Memory B cell (primary cell): Measurements from ENCODE around the gene HMBS.

Source experiments
- ATAC-seq: fragments of 150-1000 bp; cut with Tn5 transposase; 2 replicates; pipeline ENCODE4 v1.10.0; 2021; ENCODE audit warnings: low read depth, mild to moderate bottlenecking, moderate library complexity
- DNase-seq, 2 donors: peaks; one replicate each; pipeline ENCODE4 v3.0.0; 2022; ENCODE audit warnings: low spot score in 2 of 2
- H3K27ac Mint-ChIP-seq: one replicate; pipeline ENCODE4 v1.8.0; 2022; ENCODE audit warnings: mild to moderate bottlenecking, moderate library complexity, mixed read lengths
- H3K27me3 Mint-ChIP-seq: one replicate; pipeline ENCODE4 v1.8.0; 2022; ENCODE audit warnings: mixed read lengths
- H3K36me3 Mint-ChIP-seq: one replicate; pipeline ENCODE4 v1.8.0; 2022; ENCODE audit warnings: mild to moderate bottlenecking, mixed read lengths
- H3K4me1 Mint-ChIP-seq: one replicate; pipeline ENCODE4 v1.8.0; 2022; ENCODE audit warnings: mixed read lengths
- H3K4me3 Mint-ChIP-seq: one replicate; pipeline ENCODE4 v1.8.0; 2022; ENCODE audit warnings: mild to moderate bottlenecking, moderate library complexity, mixed read lengths
- H3K9me3 Mint-ChIP-seq: one replicate; pipeline ENCODE4 v1.8.0; 2022; ENCODE audit warnings: mixed read lengths

HMBS gene

DNA sequence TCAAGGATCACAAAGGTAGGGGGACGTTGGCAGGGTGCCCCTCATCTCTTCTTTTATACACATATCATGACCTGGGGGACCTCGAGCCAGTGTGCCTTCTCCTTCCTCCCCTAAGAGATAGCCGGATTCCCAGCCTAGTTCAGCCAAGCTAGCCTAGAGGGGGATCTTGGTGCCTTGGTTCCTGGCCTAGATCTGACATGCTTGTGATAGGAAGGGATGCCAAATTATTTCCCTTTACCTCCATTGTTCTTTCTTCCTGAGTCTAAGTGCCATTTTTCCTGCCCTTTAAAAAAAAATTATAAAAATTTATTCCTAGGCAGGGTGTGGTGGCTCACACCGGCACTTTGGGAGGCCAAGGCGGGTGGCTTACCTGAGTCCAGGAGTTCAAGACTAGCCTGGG, 29.7 kb downstream of the HMBS start:
- H3K4me3 Mint-ChIP-seq: no peak overlapping the region
- ATAC-seq (no peak), DNase-seq (no peak)
- H3K4me1 Mint-ChIP-seq: peaks cover 7% of the 10 kb centered on the region
- no peaks in the 10 kb centered on the region for H3K27me3 Mint-ChIP-seq
- no peaks in the 10 kb centered on the region for H3K9me3 Mint-ChIP-seq
- H3K36me3 Mint-ChIP-seq: peaks cover 27% of the 10 kb centered on the region
- no peak overlapping the region for H3K27ac Mint-ChIP-seq

- Mint-ChIP-seq H3K27ac (no peak overlapping the region), H3K4me1 (peaks cover 6% of the 10 kb centered on the region)
Observed at GRCh38 chr11:119115484-119116234, 31.0 kb downstream of the HMBS start.

DNA sequence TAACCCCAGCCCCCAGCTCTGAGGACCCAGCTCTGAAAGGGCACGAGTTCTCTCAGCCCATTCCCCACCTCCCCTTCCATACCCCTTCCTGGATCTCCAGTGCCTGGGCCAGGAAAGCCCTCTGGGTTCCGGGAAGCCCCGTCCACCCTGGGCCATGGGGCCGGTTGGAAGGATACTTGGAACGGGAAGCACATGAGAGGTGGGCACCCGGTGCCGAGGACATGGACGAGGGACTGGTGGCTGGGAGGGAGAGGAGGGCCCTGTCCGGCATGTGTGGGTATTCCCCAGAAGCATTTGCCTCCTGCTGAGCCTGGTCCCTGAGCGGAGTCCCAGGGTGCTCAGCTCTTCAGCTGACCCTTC, 31.5 kb downstream of the HMBS start:
- Mint-ChIP-seq H3K36me3 (peaks cover 25% of the 10 kb centered on the region), H3K27me3 (no peaks in the 10 kb centered on the region), H3K27ac (no peak overlapping the region), H3K4me3 (no peak overlapping the region), H3K9me3 (no peaks in the 10 kb centered on the region), H3K4me1 (peaks cover 8% of the 10 kb centered on the region)
- DNase-seq (no peak), ATAC-seq (no peak)

More at GRCh38 chr11:119115484-119116234, 31.0 kb downstream of the HMBS start:
- H3K36me3 Mint-ChIP-seq: peaks cover 25% of the 10 kb centered on the region
- ATAC-seq (no peak), DNase-seq (no peak)
- no peaks in the 10 kb centered on the region for H3K9me3 Mint-ChIP-seq
- H3K4me3 Mint-ChIP-seq: no peak overlapping the region
- H3K27me3 Mint-ChIP-seq: no peaks in the 10 kb centered on the region

DNA sequence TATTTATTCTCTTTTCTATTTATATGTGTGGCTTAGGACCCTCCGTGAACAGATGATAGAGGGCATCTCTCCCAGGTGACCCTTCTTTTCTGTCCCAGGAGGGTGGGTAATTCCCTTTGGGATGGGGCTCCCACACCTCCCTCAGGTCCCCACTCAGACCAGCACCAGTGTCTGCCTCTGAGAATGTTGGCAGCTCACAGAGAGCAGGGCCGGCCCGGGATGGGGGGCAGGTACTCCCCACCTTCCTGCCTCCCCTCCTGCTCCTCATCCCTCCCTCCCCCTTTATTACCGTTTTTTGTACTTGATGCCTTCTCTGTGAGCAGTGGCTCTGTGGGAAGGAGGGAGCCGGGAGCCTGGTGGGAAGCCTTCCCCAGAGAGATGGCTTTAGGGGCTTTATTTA, 31.9 kb downstream of the HMBS start:
- ATAC-seq (no peak), DNase-seq (no peak)
- H3K4me3 Mint-ChIP-seq: no peak overlapping the region
- H3K27ac Mint-ChIP-seq: no peak overlapping the region
- no peaks in the 10 kb centered on the region for H3K27me3 Mint-ChIP-seq
- peaks cover 8% of the 10 kb centered on the region for H3K4me1 Mint-ChIP-seq
- H3K9me3 Mint-ChIP-seq: no peaks in the 10 kb centered on the region
- peaks cover 24% of the 10 kb centered on the region for H3K36me3 Mint-ChIP-seq

DNA sequence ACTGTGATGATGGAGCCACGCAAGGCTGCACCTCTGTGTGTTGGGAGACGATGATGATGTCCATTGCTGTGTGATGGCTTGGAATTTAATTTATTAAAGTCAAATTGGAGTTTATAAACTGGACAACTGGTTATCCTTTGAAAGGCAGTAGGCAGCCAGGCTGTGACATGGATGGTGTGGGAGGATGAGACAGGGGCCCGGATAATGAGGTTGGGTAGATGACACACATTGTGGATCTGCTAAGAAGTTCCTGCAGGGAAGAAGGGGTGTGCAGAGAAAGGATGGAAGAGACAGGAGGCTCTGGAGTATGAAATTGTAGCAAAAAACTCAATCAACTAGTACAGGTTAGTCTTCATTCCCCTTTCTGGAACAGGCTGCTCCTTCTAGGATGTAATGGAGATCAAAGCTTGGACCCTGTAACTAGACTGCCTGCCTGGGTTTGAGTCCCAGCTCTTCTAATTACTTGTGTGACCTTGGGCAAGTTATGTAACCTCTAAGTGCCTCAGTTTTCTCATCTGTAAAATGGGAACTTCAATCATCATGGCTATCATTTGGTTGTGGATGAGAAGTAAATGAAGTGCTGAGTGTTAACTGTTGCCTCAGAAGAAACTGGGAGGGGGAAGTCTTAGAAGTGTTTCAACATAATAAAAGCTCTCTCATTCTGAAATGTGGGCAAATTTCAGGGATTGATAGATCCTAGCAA, 32.5 kb downstream of the HMBS start:
- H3K36me3 Mint-ChIP-seq: peaks cover 20% of the 10 kb centered on the region

DNA sequence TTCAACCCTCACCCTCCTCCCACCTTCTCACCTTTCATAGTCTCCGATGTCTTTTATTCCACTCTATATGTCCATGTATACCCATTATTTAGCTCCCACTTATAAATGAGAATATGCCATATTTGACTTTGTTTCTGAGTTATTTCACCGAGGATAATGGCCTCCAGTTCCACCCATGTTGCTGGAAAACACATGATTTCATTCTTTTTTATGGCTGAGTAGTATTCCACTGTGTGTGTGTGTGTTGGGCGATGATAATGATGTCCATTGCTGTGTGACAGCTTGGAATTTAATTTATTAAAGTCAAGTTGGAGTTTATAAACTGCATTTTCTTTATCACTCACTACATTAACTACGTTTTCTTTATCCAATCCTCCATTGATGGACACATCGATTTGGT, 33.5 kb downstream of the HMBS start:
- DNase-seq (no peak), ATAC-seq (no peak)
- Mint-ChIP-seq H3K4me1 (peaks cover 20% of the 10 kb centered on the region), H3K27me3 (no peaks in the 10 kb centered on the region), H3K36me3 (peaks cover 15% of the 10 kb centered on the region), H3K4me3 (no peak overlapping the region), H3K9me3 (no peaks in the 10 kb centered on the region), H3K27ac (no peak overlapping the region)

More for the DNA sequence above, 32.5 kb downstream of the HMBS start:
- H3K4me3 Mint-ChIP-seq: no peak overlapping the region
- H3K9me3 Mint-ChIP-seq: no peaks in the 10 kb centered on the region
- H3K27me3 Mint-ChIP-seq: no peaks in the 10 kb centered on the region
- peaks cover 12% of the 10 kb centered on the region for H3K4me1 Mint-ChIP-seq
- DNase-seq (no peak), ATAC-seq (no peak)
- no peak overlapping the region for H3K27ac Mint-ChIP-seq

- Mint-ChIP-seq H3K27ac (no peak overlapping the region), H3K27me3 (no peaks in the 10 kb centered on the region), H3K36me3 (peaks cover 14% of the 10 kb centered on the region), H3K4me3 (no peak overlapping the region), H3K9me3 (no peaks in the 10 kb centered on the region), H3K4me1 (peaks cover 20% of the 10 kb centered on the region)
- ATAC-seq (no peak), DNase-seq (no peak)
Observed at GRCh38 chr11:119118946-119119345, 34.3 kb downstream of the HMBS start.

GRCh38 chr11:119120639-119121007, 35.9 kb downstream of the HMBS start:
- Mint-ChIP-seq H3K4me1 (peaks cover 20% of the 10 kb centered on the region), H3K9me3 (no peaks in the 10 kb centered on the region), H3K27me3 (no peaks in the 10 kb centered on the region), H3K4me3 (peak overlapping the region; percentile 90), H3K36me3 (peaks cover 4% of the 10 kb centered on the region), H3K27ac (peak overlapping the region; percentile 92)
- ATAC-seq: no peak
- DNase-seq: no peak

DNA sequence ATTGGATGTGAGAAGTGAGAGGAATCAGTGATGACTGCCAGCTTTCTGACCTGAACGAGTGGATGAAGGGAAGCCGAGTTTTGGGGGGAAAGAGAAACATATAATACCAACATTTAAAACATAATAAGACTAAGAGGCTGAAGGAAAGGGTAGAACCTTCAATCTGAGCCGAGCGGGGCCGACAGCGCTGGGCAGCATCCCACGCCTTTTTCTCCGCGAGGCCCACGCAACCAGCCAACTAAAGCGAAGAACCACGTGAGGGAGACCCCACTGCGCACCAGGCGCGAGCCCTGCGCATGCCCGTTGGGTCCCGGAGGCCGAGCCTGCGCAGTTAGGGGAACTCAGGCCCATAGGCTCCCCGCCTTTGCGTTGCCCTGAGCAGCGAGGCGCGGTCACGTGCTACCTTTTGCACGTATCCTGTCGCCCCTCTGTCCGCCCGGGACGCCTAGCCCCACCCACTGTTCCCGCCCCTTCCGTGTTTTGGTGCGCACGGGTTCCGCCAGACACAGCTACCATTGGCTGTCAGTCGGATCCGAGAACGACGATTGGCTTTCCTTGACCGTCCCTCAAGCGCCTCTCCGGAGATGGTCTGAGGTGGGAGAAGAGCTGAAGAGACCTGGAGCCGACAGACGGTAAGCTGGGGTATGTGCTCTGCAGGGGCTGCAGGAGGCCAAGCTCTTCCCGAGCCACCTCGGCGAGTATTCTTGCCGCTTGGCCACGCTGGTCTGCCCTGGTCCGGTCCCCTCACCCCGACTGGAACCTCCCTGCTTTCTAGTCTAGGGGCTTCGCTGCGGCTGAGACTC, 36.5 kb downstream of the HMBS start, which contains the start of gene HINFP:
HINFP (plus strand) TSS at position 573 of the 803 bp plus-strand sequence. CDS start 5,365 bp downstream, outside the sequence.
- peak; percentile 94 to 98 for DNase-seq
- peak; percentile 96 for ATAC-seq
- peak within 1 kb of the TSS; percentile 92 for H3K27ac Mint-ChIP-seq
- H3K27me3 Mint-ChIP-seq: no peaks in the 10 kb centered on the region
- H3K4me3 Mint-ChIP-seq: peak within 1 kb of the TSS; percentile 90
- no peaks in the 10 kb centered on the region for H3K9me3 Mint-ChIP-seq
- peaks cover 20% of the 10 kb centered on the region for H3K4me1 Mint-ChIP-seq
- no peaks in the 10 kb centered on the region for H3K36me3 Mint-ChIP-seq

GRCh38 chr11:119121811-119122124, 37.1 kb downstream of the HMBS start:
- peak overlapping the region; percentile 92 for H3K27ac Mint-ChIP-seq
- H3K36me3 Mint-ChIP-seq: no peaks in the 10 kb centered on the region
- no peaks in the 10 kb centered on the region for H3K9me3 Mint-ChIP-seq
- H3K4me1 Mint-ChIP-seq: peaks cover 22% of the 10 kb centered on the region
- H3K27me3 Mint-ChIP-seq: no peaks in the 10 kb centered on the region
- DNase-seq (no peak), ATAC-seq (peak; percentile 0)
- H3K4me3 Mint-ChIP-seq: peak overlapping the region; percentile 90

DNA sequence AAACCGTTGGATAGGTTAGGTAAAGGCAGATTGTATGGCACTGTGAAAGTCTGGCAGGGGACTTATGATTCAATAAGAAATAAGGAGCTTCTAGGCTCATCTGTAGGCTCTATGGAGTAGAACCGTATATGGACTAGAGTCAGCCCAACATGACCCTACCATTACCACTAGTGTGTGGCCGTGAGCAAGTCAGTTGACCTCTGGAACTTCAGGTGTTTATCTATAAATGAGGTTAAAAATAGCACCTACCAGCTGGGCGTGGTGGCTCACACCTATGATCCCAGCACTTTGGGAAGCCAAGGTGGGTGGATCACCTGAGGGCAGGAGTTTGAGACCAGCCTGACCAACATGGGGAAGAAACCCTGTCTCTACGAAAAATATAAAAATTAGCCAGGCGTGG, 41.1 kb downstream of the HMBS start:
- no peaks in the 10 kb centered on the region for H3K27me3 Mint-ChIP-seq
- H3K36me3 Mint-ChIP-seq: peaks cover 4% of the 10 kb centered on the region
- peaks cover 18% of the 10 kb centered on the region for H3K4me1 Mint-ChIP-seq
- DNase-seq (no peak), ATAC-seq (no peak)
- no peak overlapping the region for H3K27ac Mint-ChIP-seq
- H3K4me3 Mint-ChIP-seq: no peak overlapping the region
- H3K9me3 Mint-ChIP-seq: no peaks in the 10 kb centered on the region

- no peaks in the 10 kb centered on the region for H3K27me3 Mint-ChIP-seq
- peaks cover 16% of the 10 kb centered on the region for H3K4me1 Mint-ChIP-seq
- H3K27ac Mint-ChIP-seq: no peak overlapping the region
- H3K36me3 Mint-ChIP-seq: peaks cover 13% of the 10 kb centered on the region
- H3K9me3 Mint-ChIP-seq: no peaks in the 10 kb centered on the region
- no peak for ATAC-seq
- no peak for DNase-seq
- no peak overlapping the region for H3K4me3 Mint-ChIP-seq
Observed at GRCh38 chr11:119126675-119127268, 42.1 kb downstream of the HMBS start.

GRCh38 chr11:119130662-119131061, 46.0 kb downstream of the HMBS start:
- Mint-ChIP-seq H3K27me3 (no peaks in the 10 kb centered on the region), H3K36me3 (peaks cover 29% of the 10 kb centered on the region), H3K27ac (no peak overlapping the region)

More at GRCh38 chr11:119130662-119131061, 46.0 kb downstream of the HMBS start:
- Mint-ChIP-seq H3K4me1 (peaks cover 5% of the 10 kb centered on the region), H3K4me3 (no peak overlapping the region), H3K9me3 (no peaks in the 10 kb centered on the region)
- DNase-seq (no peak), ATAC-seq (no peak)
